K562 (cell line): ENCODE measurements around the gene CRADD. TPM values are rescaled to one million over a fixed set of nuclear protein-coding genes. Genes with fewer than 3 reads are reported as not detected.

Source experiments
- CBX5 ChIP-seq: IDR thresholded peaks from 2 replicates; pipeline ENCODE4 v1.6.1; 2014; ENCODE audit warnings: low read depth, borderline replicate concordance
- EHMT2 ChIP-seq: fragments of 450-650 bp; IDR thresholded peaks from 2 replicates; pipeline ENCODE4 v1.6.1; 2018; ENCODE audit warnings: antibody characterized with exemption
- ETV1 ChIP-seq: fragments of 450-650 bp; conservative IDR thresholded peaks from 2 replicates; pipeline ENCODE4 v1.6.1; 2016; ENCODE audit warnings: missing genetic modification characterization, control low read depth, low read depth, missing compliant biosample characterization
- FOXJ3 ChIP-seq: sonication (generic); formaldehyde crosslinking; IDR thresholded peaks from 2 replicates; pipeline ENCODE4 v1.4.0; 2020; ENCODE audit warnings: mild to moderate bottlenecking, missing genetic modification reagents
- FOXK1 ChIP-seq: sonication (generic); formaldehyde crosslinking; IDR thresholded peaks from 2 replicates; pipeline ENCODE4 v1.8.0; 2022; ENCODE audit warnings: missing genetic modification reagents, mild to moderate bottlenecking, borderline replicate concordance
- IRF9 ChIP-seq: fragments of 450-650 bp; IDR thresholded peaks from 2 replicates; pipeline ENCODE4 v1.6.1; 2016; ENCODE audit warnings: missing biosample characterization, missing genetic modification characterization
- SMARCE1 ChIP-seq: fragments of 450-650 bp; IDR thresholded peaks from 2 replicates; pipeline ENCODE4 v1.7.1; 2016; ENCODE audit warnings: mild to moderate bottlenecking
- ZNF184 ChIP-seq: sonication (generic); formaldehyde crosslinking; IDR thresholded peaks from 2 replicates; pipeline ENCODE4 v1.5.0; 2020; ENCODE audit warnings: missing genetic modification reagents
- ZNF354B ChIP-seq: fragments of 250-450 bp; sonication (Bioruptor Pico); IDR thresholded peaks from 2 replicates; pipeline ENCODE4 v1.4.0; 2020
- polyA plus RNA-seq, 8 experiments: library from polyadenylated mRNA; depleted of rRNA in 4 of 8; stranded (reverse) in 5 of 8; unstranded in 3 of 8; fragments of >200 nt; fragmentation: Nextera tagmentation in 2 of 8; fragmentation: Illumina TruSeq in 1 of 8; extraction: Ambion mirVana in 2 of 8; extraction: Trizol in 1 of 8; gene quantifications; 2 replicates each; pipeline versions ENCODE4 v1.2.1 to v1.2.3, GENCODE V29; 2011 to 2014; ENCODE audit warnings: inconsistent platforms in 1 of 8, missing spikeins in 1 of 8
- total RNA-seq, 7 experiments: library from RNA; depleted of rRNA in 6 of 7; stranded (reverse); fragments of >200 nt in 6 of 7; fragmentation: Illumina TruSeq in 2 of 7; extraction: Trizol in 2 of 7; gene quantifications; 2 replicates each; pipeline versions ENCODE4 v1.2.1 to v1.2.3, GENCODE V29; 2011 to 2021; ENCODE audit warnings: low replicate concordance in 1 of 7
- TF ChIP-seq, protein P1 (sequence below), 2 experiments: IDR thresholded peaks in 1 of 2; conservative IDR thresholded peaks in 1 of 2; 2 replicates each; pipeline ENCODE4 v1.6.1; 2016; ENCODE audit warnings: low read depth in 2 of 2, mild to moderate bottlenecking in 1 of 2, missing compliant biosample characterization in 1 of 2, missing genetic modification characterization in 1 of 2, moderate library complexity in 1 of 2
- TF ChIP-seq, protein P2 (sequence below), 3 experiments: fragments of 200-800 bp in 1 of 3; sonication (Bioruptor generic) in 1 of 3; sonication (generic) in 1 of 3; formaldehyde crosslinking in 1 of 3; IDR thresholded peaks; 2 replicates each; pipeline versions ENCODE4 v1.6.1 to v1.8.0; 2016 to 2022; ENCODE audit warnings: mild to moderate bottlenecking in 2 of 3, missing compliant biosample characterization in 2 of 3, missing genetic modification characterization in 2 of 3, missing genetic modification reagents in 1 of 3
- TF ChIP-seq, protein P3 (sequence below): fragments of 250-450 bp; sonication (Bioruptor Pico); IDR thresholded peaks from 2 replicates; pipeline ENCODE4 v1.5.0; 2021; ENCODE audit warnings: mild to moderate bottlenecking, moderate library complexity
- TF ChIP-seq, protein P4 (sequence below): sonication (generic); formaldehyde crosslinking; IDR thresholded peaks from 2 replicates; pipeline ENCODE4 v1.8.0; 2023; ENCODE audit warnings: mild to moderate bottlenecking, missing genetic modification reagents

The CRADD gene
- total and polyA plus RNA-seq, 9 of the 15 experiments (the other 6 are each of a cell fraction or from before 2014, with no cell fraction given), result 20.5 to 41.1 (median 25.9) TPM

DNA sequence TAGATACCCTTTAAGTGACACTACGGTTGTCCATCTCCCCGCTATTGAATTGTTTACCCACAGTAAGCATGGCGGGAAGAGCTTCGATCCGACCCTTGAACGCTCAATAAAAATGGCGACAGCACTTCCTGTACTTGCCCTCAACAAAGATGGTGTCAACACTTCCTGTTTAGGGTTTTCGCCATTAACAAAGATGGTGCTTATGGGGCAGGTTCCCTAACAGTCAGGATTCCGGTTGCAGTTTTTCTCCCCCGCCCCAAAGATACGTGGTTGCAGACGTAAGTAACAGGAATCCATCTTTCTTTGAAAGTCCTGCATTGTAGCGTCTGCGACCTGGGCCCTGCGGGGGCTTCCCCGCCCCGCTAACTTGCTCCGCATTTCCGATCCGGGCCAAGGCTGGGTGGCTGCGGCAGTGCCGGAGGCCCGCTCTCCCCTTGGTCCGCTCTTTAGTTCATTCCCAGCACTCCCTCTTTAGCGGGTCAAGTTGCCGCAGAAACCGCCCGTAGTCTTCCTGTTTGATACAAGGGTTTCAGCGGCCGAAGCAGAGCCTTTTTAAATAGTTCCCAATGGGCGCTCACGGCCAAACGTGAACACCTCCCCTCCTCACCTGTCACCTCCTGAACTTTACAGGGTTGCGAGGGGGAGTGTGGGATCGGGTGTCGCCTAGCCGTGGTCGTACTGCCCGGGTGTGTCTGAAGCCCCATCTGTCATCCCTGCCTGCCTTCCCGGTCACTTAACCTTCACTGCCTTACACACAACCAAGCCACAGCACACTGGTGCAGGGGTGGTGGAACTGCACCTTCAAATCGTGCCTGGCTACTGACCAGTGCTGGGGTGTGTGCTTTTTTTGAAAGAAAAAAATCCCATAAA, at the start of gene CRADD (continued):
- TF ChIP-seq ZNF184 (no peak), FOXK1 (CRISPR knock-in tag) (no peak), IRF9 (tag) (no peak), SMARCE1 (peak; percentile 33; the same call in 1 of the 2 replicates), EHMT2 (peak; percentile 87), CBX5 (0 out of 2 replicates have a peak, but pooled peaks have one; percentile 18), FOXJ3 (CRISPR knock-in tag) (no peak), ETV1 (tag) (peak; percentile 95), ZNF354B (no peak; the same call in 1 of the 2 replicates)
- TF ChIP-seq, protein P1, sequence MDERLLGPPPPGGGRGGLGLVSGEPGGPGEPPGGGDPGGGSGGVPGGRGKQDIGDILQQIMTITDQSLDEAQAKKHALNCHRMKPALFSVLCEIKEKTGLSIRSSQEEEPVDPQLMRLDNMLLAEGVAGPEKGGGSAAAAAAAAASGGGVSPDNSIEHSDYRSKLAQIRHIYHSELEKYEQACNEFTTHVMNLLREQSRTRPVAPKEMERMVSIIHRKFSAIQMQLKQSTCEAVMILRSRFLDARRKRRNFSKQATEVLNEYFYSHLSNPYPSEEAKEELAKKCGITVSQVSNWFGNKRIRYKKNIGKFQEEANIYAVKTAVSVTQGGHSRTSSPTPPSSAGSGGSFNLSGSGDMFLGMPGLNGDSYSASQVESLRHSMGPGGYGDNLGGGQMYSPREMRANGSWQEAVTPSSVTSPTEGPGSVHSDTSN (CRISPR knock-in tag; IDR thresholded peaks at IDR 0.05; ENCODE audit: low read depth), result no peak
- TF ChIP-seq, protein P1 (tag; conservative IDR thresholded peaks at IDR 0.05; ENCODE audit: low read depth), result peak; percentile 57; the same call in 1 of the 2 replicates
- TF ChIP-seq, protein P2, sequence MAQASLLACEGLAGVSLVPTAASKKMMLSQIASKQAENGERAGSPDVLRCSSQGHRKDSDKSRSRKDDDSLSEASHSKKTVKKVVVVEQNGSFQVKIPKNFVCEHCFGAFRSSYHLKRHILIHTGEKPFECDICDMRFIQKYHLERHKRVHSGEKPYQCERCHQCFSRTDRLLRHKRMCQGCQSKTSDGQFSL (CRISPR knock-in tag; IDR thresholded peaks at IDR 0.05), result no peak
- TF ChIP-seq, protein P2 (tag; IDR thresholded peaks at IDR 0.05), result no peak; a peak in 1 of 4 replicates
- TF ChIP-seq, protein P3, sequence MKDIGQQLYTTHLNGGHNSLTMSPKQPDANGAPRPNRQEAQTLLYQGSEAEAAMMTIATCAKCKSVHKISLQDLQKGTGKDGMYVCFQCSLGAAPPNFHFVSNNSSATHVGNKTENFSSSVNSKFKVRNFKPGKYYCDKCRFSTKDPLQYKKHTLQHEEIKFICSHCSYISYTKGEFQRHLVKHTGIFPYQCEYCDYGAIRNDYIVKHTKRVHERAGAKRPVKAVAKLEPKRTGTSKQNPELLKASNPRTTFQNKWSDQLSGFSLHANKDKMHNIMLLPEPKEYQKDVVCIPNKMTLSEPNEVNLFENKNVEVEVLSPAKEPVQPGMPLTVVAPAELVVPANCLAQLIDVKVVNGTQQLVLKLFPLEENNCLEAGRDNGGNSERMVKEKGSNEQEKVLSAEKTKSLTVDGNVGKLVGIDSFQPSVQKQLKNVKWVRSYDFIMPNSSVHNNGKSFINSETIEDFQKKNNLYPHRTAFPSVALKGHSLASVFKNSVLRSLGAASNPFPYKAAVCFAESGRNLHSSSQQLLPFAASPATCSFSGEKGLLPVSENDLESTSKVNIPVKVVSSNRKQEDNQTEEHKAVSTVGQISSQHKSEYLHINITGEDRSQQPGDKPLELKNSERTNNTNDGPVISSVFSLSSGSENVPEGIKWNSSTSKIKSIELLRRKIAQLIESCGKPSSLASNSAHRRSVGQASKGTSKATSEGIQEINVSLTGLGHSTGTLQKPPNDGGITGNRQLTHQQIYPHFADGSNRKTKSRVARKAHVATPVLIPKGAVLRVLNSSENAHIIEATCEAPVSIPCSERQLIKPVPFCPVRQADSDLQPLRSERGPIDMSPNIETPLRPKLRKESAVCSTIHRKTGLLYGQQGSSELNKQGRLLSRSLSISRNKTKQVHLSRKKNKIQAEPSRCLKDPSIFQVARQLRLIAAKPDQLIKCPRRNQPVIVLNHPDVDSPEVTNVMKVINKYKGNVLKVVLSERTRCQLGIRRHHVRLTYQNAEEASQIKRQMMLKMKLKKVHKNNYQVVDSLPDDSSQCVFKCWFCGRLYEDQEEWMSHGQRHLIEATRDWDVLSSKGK (CRISPR knock-in tag), result no peak
- TF ChIP-seq, protein P4, sequence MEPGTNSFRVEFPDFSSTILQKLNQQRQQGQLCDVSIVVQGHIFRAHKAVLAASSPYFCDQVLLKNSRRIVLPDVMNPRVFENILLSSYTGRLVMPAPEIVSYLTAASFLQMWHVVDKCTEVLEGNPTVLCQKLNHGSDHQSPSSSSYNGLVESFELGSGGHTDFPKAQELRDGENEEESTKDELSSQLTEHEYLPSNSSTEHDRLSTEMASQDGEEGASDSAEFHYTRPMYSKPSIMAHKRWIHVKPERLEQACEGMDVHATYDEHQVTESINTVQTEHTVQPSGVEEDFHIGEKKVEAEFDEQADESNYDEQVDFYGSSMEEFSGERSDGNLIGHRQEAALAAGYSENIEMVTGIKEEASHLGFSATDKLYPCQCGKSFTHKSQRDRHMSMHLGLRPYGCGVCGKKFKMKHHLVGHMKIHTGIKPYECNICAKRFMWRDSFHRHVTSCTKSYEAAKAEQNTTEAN (CRISPR knock-in tag), result no peak
